Measurements from ENCODE around the gene FRMD3. TPM values are rescaled to one million over a fixed set of nuclear protein-coding genes. Genes with fewer than 3 reads are reported as not detected.

FRMD3 gene
- total and polyA plus RNA-seq, 4 donors = 0.16 to 0.75 (median 0.48) TPM

- H3K9me3 ChIP-seq (ENCODE audit: control insufficient read depth in 4 of 4, low read length in 3 of 4) = no peaks in the 10 kb centered on the region
- no peak for DNase-seq (ENCODE audit: low spot score)
- no peaks in the 10 kb centered on the region for H3K27me3 ChIP-seq (ENCODE audit: control insufficient read depth in 4 of 4, insufficient read depth in 4 of 4, low read length in 3 of 4)
- TF ChIP-seq YY1 (IDR thresholded peaks at IDR 0.05) (no peak), RAD21 (IDR thresholded peaks at IDR 0.05) (no peak), SP1 (IDR thresholded peaks at IDR 0.05) (no peak), ATF3 (IDR thresholded peaks at IDR 0.05) (no peak), JUND (IDR thresholded peaks at IDR 0.05) (no peak), RXRA (IDR thresholded peaks at IDR 0.05) (no peak), NR2F2 (IDR thresholded peaks at IDR 0.05) (no peak), FOXA1 (IDR thresholded peaks at IDR 0.05) (no peak)
- TF ChIP-seq, protein P1, sequence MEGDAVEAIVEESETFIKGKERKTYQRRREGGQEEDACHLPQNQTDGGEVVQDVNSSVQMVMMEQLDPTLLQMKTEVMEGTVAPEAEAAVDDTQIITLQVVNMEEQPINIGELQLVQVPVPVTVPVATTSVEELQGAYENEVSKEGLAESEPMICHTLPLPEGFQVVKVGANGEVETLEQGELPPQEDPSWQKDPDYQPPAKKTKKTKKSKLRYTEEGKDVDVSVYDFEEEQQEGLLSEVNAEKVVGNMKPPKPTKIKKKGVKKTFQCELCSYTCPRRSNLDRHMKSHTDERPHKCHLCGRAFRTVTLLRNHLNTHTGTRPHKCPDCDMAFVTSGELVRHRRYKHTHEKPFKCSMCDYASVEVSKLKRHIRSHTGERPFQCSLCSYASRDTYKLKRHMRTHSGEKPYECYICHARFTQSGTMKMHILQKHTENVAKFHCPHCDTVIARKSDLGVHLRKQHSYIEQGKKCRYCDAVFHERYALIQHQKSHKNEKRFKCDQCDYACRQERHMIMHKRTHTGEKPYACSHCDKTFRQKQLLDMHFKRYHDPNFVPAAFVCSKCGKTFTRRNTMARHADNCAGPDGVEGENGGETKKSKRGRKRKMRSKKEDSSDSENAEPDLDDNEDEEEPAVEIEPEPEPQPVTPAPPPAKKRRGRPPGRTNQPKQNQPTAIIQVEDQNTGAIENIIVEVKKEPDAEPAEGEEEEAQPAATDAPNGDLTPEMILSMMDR (IDR thresholded peaks at IDR 0.05; ENCODE audit: low read depth, low read length, missing input control) = no peak
- TF ChIP-seq, protein P2, sequence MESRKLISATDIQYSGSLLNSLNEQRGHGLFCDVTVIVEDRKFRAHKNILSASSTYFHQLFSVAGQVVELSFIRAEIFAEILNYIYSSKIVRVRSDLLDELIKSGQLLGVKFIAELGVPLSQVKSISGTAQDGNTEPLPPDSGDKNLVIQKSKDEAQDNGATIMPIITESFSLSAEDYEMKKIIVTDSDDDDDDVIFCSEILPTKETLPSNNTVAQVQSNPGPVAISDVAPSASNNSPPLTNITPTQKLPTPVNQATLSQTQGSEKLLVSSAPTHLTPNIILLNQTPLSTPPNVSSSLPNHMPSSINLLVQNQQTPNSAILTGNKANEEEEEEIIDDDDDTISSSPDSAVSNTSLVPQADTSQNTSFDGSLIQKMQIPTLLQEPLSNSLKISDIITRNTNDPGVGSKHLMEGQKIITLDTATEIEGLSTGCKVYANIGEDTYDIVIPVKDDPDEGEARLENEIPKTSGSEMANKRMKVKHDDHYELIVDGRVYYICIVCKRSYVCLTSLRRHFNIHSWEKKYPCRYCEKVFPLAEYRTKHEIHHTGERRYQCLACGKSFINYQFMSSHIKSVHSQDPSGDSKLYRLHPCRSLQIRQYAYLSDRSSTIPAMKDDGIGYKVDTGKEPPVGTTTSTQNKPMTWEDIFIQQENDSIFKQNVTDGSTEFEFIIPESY (IDR thresholded peaks at IDR 0.05) = no peak
- no peak overlapping the region for H3K9ac ChIP-seq (ENCODE audit: low read depth in 1 of 2, low read length in 2 of 2)
- H3K36me3 ChIP-seq (ENCODE audit: control insufficient read depth in 4 of 4, insufficient read depth in 3 of 4, low read depth in 1 of 4, low read length in 3 of 4) = no peaks in the 10 kb centered on the region
- no peak overlapping the region for H3K4me3 ChIP-seq (ENCODE audit: low read depth in 1 of 3, low read length in 3 of 3)
- no peak overlapping the region for H3K27ac ChIP-seq (ENCODE audit: low read depth in 1 of 2, low read length in 2 of 2)
- 84% methylated on average over 4 of the region's 4 CpGs for WGBS
- H3K4me1 ChIP-seq (ENCODE audit: control insufficient read depth in 4 of 4, insufficient read depth in 4 of 4, low read length in 3 of 4) = peaks cover 1 to 20% (median 14%) of the 10 kb centered on the region in 4 donors
Observed at GRCh38 chr9:83430681-83431080, 107.5 kb downstream of the FRMD3 start.

DNA sequence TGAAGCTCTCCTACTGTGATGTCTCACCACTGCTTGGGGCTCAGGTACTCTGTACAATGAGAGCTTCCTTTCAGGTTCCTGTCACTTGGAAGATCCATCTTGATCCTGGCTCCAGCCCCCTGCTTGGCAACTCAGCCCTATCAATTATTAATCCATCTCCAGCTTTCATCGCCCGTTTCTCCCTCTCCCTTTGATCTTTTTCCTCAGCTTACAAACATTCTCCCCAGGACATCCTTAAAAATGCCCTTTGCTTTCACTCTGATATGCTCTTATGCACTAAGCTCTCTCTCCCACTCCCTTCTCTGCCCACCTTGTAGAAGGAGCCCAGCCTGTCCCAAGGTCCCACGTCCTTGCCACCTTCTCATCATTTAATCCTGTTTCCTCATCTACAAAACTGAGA lies 109.0 kb downstream of the FRMD3 start:
- TF ChIP-seq REST (IDR thresholded peaks at IDR 0.05) = no peak
- TF ChIP-seq, protein P1 (IDR thresholded peaks at IDR 0.05; ENCODE audit: low read depth, low read length, missing input control) = no peak
- H3K9me3 ChIP-seq (ENCODE audit: control insufficient read depth in 4 of 4, low read length in 3 of 4) = no peaks in the 10 kb centered on the region
- H3K36me3 ChIP-seq (ENCODE audit: control insufficient read depth in 4 of 4, insufficient read depth in 3 of 4, low read depth in 1 of 4, low read length in 3 of 4) = no peaks in the 10 kb centered on the region
- no peaks in the 10 kb centered on the region for H3K27me3 ChIP-seq (ENCODE audit: control insufficient read depth in 4 of 4, insufficient read depth in 4 of 4, low read length in 3 of 4)
- no peak overlapping the region for H3K27ac ChIP-seq (ENCODE audit: low read depth in 1 of 2, low read length in 2 of 2)
- no peak for DNase-seq (ENCODE audit: low spot score)
- H3K9ac ChIP-seq (ENCODE audit: low read depth in 1 of 2, low read length in 2 of 2) = no peak overlapping the region
- H3K4me3 ChIP-seq (ENCODE audit: low read depth in 1 of 3, low read length in 3 of 3) = no peak overlapping the region
- peaks cover 1 to 20% (median 14%) of the 10 kb centered on the region in 4 donors for H3K4me1 ChIP-seq (ENCODE audit: control insufficient read depth in 4 of 4, insufficient read depth in 4 of 4, low read length in 3 of 4)
- WGBS = 48% methylated on average over 3 of the region's 3 CpGs
